K562 (cell line): ENCODE results near the gene ARHGAP24. TPM values are rescaled to one million over a fixed set of nuclear protein-coding genes. Genes with fewer than 3 reads are reported as not detected.

Experiments used
- ATAC-seq: fragments of 200-7000 bp; cut with Tn5 transposase; 3 replicates; pipeline ENCODE4 v1.9.1; 2020; ENCODE audit warnings: moderate library complexity
- BruUV-seq: library from RNA; stranded (reverse); fragments of 400-500 nt; replicated peaks from 2 replicates; lab custom pipeline; 2021; lab: Mats Ljungman, UMichigan
- CTCF ChIA-PET: fragments of 300-600 bp; formaldehyde crosslinking; extraction: SDS; loops from one replicate; lab custom pipeline; 2021; ENCODE audit warnings: low intra/inter-chr PET ratio; lab: Yijun Ruan, JAX
- POLR2A ChIA-PET: fragments of 300-600, 350-650 bp; sonication (Branson Sonifier 250); formaldehyde crosslinking; extraction: SDS; loops from one replicate; lab custom pipeline; 2021; ENCODE audit warnings: antibody characterized with exemption, inconsistent platforms; lab: Yijun Ruan, JAX
- DNase-seq, 4 experiments: peaks; one replicate each; pipeline versions ENCODE4 v3.0.0 to v3.0.0-alpha.2; 2011 to 2018; ENCODE audit warnings: low spot score in 3 of 4, mixed read lengths in 3 of 4; ENCODE audit errors: extremely low read depth in 1 of 4
- FAIRE-seq: peaks from 2 replicates; lab custom pipeline; 2011; peaks lifted over from hg19 to GRCh38; lab: Jason Lieb, UNC
- H2AFZ ChIP-seq: 2 replicates; pipeline ENCODE4 v1.6.0; 2011; ENCODE audit warnings: low read depth, low read length, control low read depth, inconsistent platforms
- H3K27ac ChIP-seq: fragments of 200-600 bp; 3 replicates; pipeline ENCODE4 v1.8.0; 2011; ENCODE audit warnings: low read depth, mild to moderate bottlenecking, control low read depth, inconsistent platforms, low read length, moderate library complexity, mixed read lengths; ENCODE audit errors: extremely low read depth
- H3K27me3 ChIP-seq, 2 experiments: fragments of 300-600 bp in 1 of 2; 2 replicates in 1 of 2; 3 replicates in 1 of 2; pipeline versions ENCODE4 v1.6.0 to v1.8.0; 2011; ENCODE audit warnings: inconsistent platforms in 2 of 2, low read length in 2 of 2, mild to moderate bottlenecking in 1 of 2, mixed read lengths in 1 of 2, moderate library complexity in 1 of 2; ENCODE audit not compliant: control insufficient read depth in 2 of 2, insufficient read depth in 2 of 2
- H3K36me3 ChIP-seq: fragments of 300-600 bp; 3 replicates; pipeline ENCODE4 v1.8.0; 2011; ENCODE audit warnings: mild to moderate bottlenecking, low read length, inconsistent platforms; ENCODE audit not compliant: control insufficient read depth, insufficient read depth
- H3K4me1 ChIP-seq, 2 experiments: fragments of 200-600 bp in 1 of 2; replicated peaks in 1 of 2; 2 replicates in 1 of 2; 3 replicates in 1 of 2; pipeline versions ENCODE4 v1.5.1 to v1.8.0; 2011; ENCODE audit warnings: inconsistent platforms in 2 of 2, low read length in 2 of 2, mild to moderate bottlenecking in 1 of 2, mixed read lengths in 1 of 2, moderate library complexity in 1 of 2; ENCODE audit not compliant: control insufficient read depth in 2 of 2, insufficient read depth in 2 of 2
- H3K4me2 ChIP-seq: 2 replicates; pipeline ENCODE4 v1.6.1; 2011; ENCODE audit warnings: low read length, control low read depth, inconsistent platforms, mixed read lengths; ENCODE audit not compliant: insufficient read depth
- H3K4me3 ChIP-seq: fragments of 200-600 bp; sonication (generic), shearing (Covaris generic); 2 replicates; pipeline ENCODE4 v1.5.1; 2016; ENCODE audit warnings: control low read depth, inconsistent platforms
- H3K79me2 ChIP-seq: fragments of 200-600 bp; 3 replicates; pipeline ENCODE4 v1.8.0; 2011; ENCODE audit warnings: low read length, inconsistent platforms; ENCODE audit not compliant: control insufficient read depth, insufficient read depth
- H3K9ac ChIP-seq, 2 experiments: 2 replicates each; pipeline versions ENCODE4 v1.6.0 to v1.6.1; 2011; ENCODE audit warnings: low read depth in 2 of 2, low read length in 2 of 2, control low read depth in 1 of 2, inconsistent platforms in 1 of 2, mild to moderate bottlenecking in 1 of 2, mixed read lengths in 1 of 2; ENCODE audit not compliant: insufficient read depth in 1 of 2
- H3K9me1 ChIP-seq: one replicate; pipeline ENCODE4 v1.6.0; 2011; ENCODE audit warnings: inconsistent platforms, mild to moderate bottlenecking, low read length, moderate library complexity; ENCODE audit not compliant: control insufficient read depth, insufficient read depth
- H3K9me3 ChIP-seq: replicated peaks from 2 replicates; pipeline ENCODE4 v1.5.1; 2011; ENCODE audit warnings: low read depth, low read length, inconsistent platforms; ENCODE audit not compliant: control insufficient read depth, insufficient read depth
- H4K20me1 ChIP-seq: replicated peaks from 2 replicates; pipeline ENCODE4 v1.6.1; 2011; ENCODE audit warnings: low read length, inconsistent platforms, mixed read lengths; ENCODE audit not compliant: control insufficient read depth, insufficient read depth
- DDX20 ChIP-seq: fragments of 450-650 bp; IDR thresholded peaks from 2 replicates; pipeline ENCODE4 v1.6.1; 2016; ENCODE audit warnings: missing genetic modification characterization, low read depth, mild to moderate bottlenecking, missing compliant biosample characterization, moderate library complexity
- FIP1L1 ChIP-seq: fragments of 200-400 bp; formaldehyde crosslinking; IDR thresholded peaks from 2 replicates; pipeline ENCODE4 v1.6.1; 2018; ENCODE audit warnings: mild to moderate bottlenecking, low read depth, low read length; ENCODE audit not compliant: poor library complexity, severe bottlenecking
- HNRNPH1 ChIP-seq: fragments of 200-400 bp; formaldehyde crosslinking; optimal IDR thresholded peaks from 2 replicates; pipeline ENCODE3; 2017; ENCODE audit warnings: low read depth, mild to moderate bottlenecking, low read length, moderate library complexity
- HNRNPL ChIP-seq: fragments of 200-400 bp; formaldehyde crosslinking; IDR thresholded peaks from 2 replicates; pipeline ENCODE4 v1.6.1; 2017; ENCODE audit warnings: low read depth, mild to moderate bottlenecking, low read length
- MEF2A ChIP-seq: IDR thresholded peaks from 2 replicates; pipeline ENCODE4 v1.6.1; 2011; ENCODE audit warnings: low read depth, mild to moderate bottlenecking, low read length, moderate library complexity; ENCODE audit not compliant: control insufficient read depth
- POU5F1 ChIP-seq: fragments of 150-350 bp; IDR thresholded peaks from 2 replicates; pipeline ENCODE4 v1.6.1; 2014; ENCODE audit warnings: borderline replicate concordance, low read length, low read depth, mild to moderate bottlenecking; ENCODE audit not compliant: partially characterized antibody
- PRPF4 ChIP-seq: fragments of 200-400 bp; formaldehyde crosslinking; IDR thresholded peaks from one replicate; pipeline ENCODE4 v1.6.1; 2017; ENCODE audit warnings: low read length, low read depth, mild to moderate bottlenecking; ENCODE audit not compliant: insufficient read depth, poor library complexity, severe bottlenecking
- SMAD1 ChIP-seq: fragments of 150-350 bp; IDR thresholded peaks from 2 replicates; pipeline ENCODE4 v1.6.1; 2014; ENCODE audit warnings: low read length, low read depth; ENCODE audit not compliant: partially characterized antibody
- TSC22D4 ChIP-seq: fragments of 450-650 bp; IDR thresholded peaks from 2 replicates; pipeline ENCODE4 v1.6.1; 2016; ENCODE audit warnings: missing genetic modification characterization, missing biosample characterization, control low read depth
- ZNF398 ChIP-seq: fragments of 250-450 bp; sonication (Bioruptor Pico); IDR thresholded peaks from 2 replicates; pipeline ENCODE4 v1.8.0; 2021; ENCODE audit warnings: moderate library complexity, mild to moderate bottlenecking, inconsistent platforms
- ZNF407 ChIP-seq: fragments of 450-650 bp; IDR thresholded peaks from 2 replicates; pipeline ENCODE4 v1.6.1; 2016; ENCODE audit warnings: low read depth
- ZNF780A ChIP-seq: fragments of 250-450 bp; sonication (Bioruptor Pico); IDR thresholded peaks from 2 replicates; pipeline ENCODE4 v1.5.0; 2021; ENCODE audit warnings: mild to moderate bottlenecking
- WGBS: fragments of 100-300 bp; shearing (Covaris generic); methylation state at CpG from one replicate; pipeline ENCODE4 v1.1.6; 2016; ENCODE audit warnings: low coverage, mixed read lengths; ENCODE audit not compliant: insufficient coverage; ENCODE audit errors: missing lambda C conversion rate; 5-methylcytosine and 5-hydroxymethylcytosine counted together
- in situ Hi-C: fragments of 300-500 bp; cut with MboI; formaldehyde crosslinking; loops from 4 replicates; pipeline ENCODE4 v1.15.0; 2018; ENCODE audit warnings: inconsistent platforms, mixed read lengths
- intact Hi-C: fragments of 100-400 bp; cut with micrococcal nuclease; formaldehyde crosslinking; loops from 2 replicates; pipeline ENCODE4 v1.14.2; 2022
- polyA plus RNA-seq, 8 experiments: library from polyadenylated mRNA; depleted of rRNA in 4 of 8; stranded (reverse) in 5 of 8; unstranded in 3 of 8; fragments of >200 nt; fragmentation: Nextera tagmentation in 2 of 8; fragmentation: Illumina TruSeq in 1 of 8; extraction: Ambion mirVana in 2 of 8; extraction: Trizol in 1 of 8; gene quantifications; 2 replicates each; pipeline versions ENCODE4 v1.2.1 to v1.2.3, GENCODE V29; 2011 to 2014; ENCODE audit warnings: inconsistent platforms in 1 of 8, missing spikeins in 1 of 8
- total RNA-seq, 7 experiments: library from RNA; depleted of rRNA in 6 of 7; stranded (reverse); fragments of >200 nt in 6 of 7; fragmentation: Illumina TruSeq in 2 of 7; extraction: Trizol in 2 of 7; gene quantifications; 2 replicates each; pipeline versions ENCODE4 v1.2.1 to v1.2.3, GENCODE V29; 2011 to 2021; ENCODE audit warnings: low replicate concordance in 1 of 7

The ARHGAP24 gene
- total and polyA plus RNA-seq, 9 of the 15 experiments (the other 6 are each of a cell fraction or from before 2014, with no cell fraction given), result 8.0 to 22.6 (median 14.0) TPM

GRCh38 chr4:85515701-85516100 is 40.8 kb downstream of the ARHGAP24 start:
- FAIRE-seq, result no peak
- intact Hi-C loops, result loop anchor here (10.0 kb wide), 1 partner anchor 229 kb away; no protein-coding TSS in a partner anchor
- no peaks in the 10 kb centered on the region for H4K20me1 ChIP-seq
- peaks cover 0 to 5% of the 10 kb centered on the region in 2 experiments; a peak in 2 of 5 replicates for H3K27me3 ChIP-seq
- H3K36me3 ChIP-seq, result no peaks in the 10 kb centered on the region
- POLR2A ChIA-PET, result no interaction called here
- H3K4me1 ChIP-seq, result no peaks in the 10 kb centered on the region
- no peak overlapping the region for H3K4me2 ChIP-seq
- no peaks in the 10 kb centered on the region for H3K9me3 ChIP-seq
- ATAC-seq, result no peak
- CTCF ChIA-PET, result no interaction called here
- no peak overlapping the region for H3K27ac ChIP-seq
- in situ Hi-C loops, result no loop called here
- no TSS peak for BruUV-seq
- H2AFZ ChIP-seq, result no peak overlapping the region
- DNase-seq, result no peak
- no peak overlapping the region for H3K4me3 ChIP-seq
- WGBS, result 0% methylated on average over 1 of the region's 1 CpG
- no peaks in the 10 kb centered on the region for H3K79me2 ChIP-seq
- H3K9ac ChIP-seq, result no peak overlapping the region
- no peaks in the 10 kb centered on the region for H3K9me1 ChIP-seq
- TF ChIP-seq ZNF780A (no peak), ZNF407 (no peak), TSC22D4 (tag) (no peak), HNRNPL (no peak), SMAD1 (no peak), HNRNPH1 (no peak), POU5F1 (no peak), MEF2A (no peak), PRPF4 (no peak), DDX20 (tag) (no peak), FIP1L1 (no peak), ZNF398 (CRISPR knock-in tag) (no peak)
